GM06990 (cell line): Measurements from ENCODE around the gene DGUOK.

Source experiments
- DNase-seq: peaks from one replicate; pipeline ENCODE4 v3.0.0-alpha.2; 2011; ENCODE audit not compliant: insufficient read length; ENCODE audit errors: extremely low read depth
- H3K27me3 ChIP-seq: replicated peaks from 2 replicates; pipeline ENCODE4 v1.6.0; 2011; ENCODE audit warnings: low read length; ENCODE audit not compliant: control insufficient read depth, insufficient read depth
- H3K36me3 ChIP-seq: 2 replicates; pipeline ENCODE4 v1.5.1; 2011; ENCODE audit warnings: low read length; ENCODE audit not compliant: control insufficient read depth, insufficient read depth
- H3K4me3 ChIP-seq: replicated peaks from 2 replicates; pipeline ENCODE4 v1.5.1; 2011; ENCODE audit warnings: low read depth, mild to moderate bottlenecking, control low read depth, low read length
- TF ChIP-seq, protein P1 (sequence below): IDR thresholded peaks from 2 replicates; pipeline ENCODE4 v1.5.1; 2011; ENCODE audit warnings: low read length, control low read depth, mild to moderate bottlenecking, inconsistent platforms; ENCODE audit not compliant: insufficient read depth, poor library complexity, severe bottlenecking

The DGUOK gene

GRCh38 chr2:73964223-73964622, 37.5 kb downstream of the DGUOK start:
- H3K27me3 ChIP-seq = no peaks in the 10 kb centered on the region
- H3K4me3 ChIP-seq = no peak overlapping the region

GRCh38 chr2:73965053-73965452, 38.4 kb downstream of the DGUOK start:
- Histone ChIP-seq H3K27me3 (no peaks in the 10 kb centered on the region), H3K36me3 (no peaks in the 10 kb centered on the region; the same call in 1 of the 2 replicates), H3K4me3 (no peak overlapping the region)
- no peak for DNase-seq
- TF ChIP-seq, protein P1, sequence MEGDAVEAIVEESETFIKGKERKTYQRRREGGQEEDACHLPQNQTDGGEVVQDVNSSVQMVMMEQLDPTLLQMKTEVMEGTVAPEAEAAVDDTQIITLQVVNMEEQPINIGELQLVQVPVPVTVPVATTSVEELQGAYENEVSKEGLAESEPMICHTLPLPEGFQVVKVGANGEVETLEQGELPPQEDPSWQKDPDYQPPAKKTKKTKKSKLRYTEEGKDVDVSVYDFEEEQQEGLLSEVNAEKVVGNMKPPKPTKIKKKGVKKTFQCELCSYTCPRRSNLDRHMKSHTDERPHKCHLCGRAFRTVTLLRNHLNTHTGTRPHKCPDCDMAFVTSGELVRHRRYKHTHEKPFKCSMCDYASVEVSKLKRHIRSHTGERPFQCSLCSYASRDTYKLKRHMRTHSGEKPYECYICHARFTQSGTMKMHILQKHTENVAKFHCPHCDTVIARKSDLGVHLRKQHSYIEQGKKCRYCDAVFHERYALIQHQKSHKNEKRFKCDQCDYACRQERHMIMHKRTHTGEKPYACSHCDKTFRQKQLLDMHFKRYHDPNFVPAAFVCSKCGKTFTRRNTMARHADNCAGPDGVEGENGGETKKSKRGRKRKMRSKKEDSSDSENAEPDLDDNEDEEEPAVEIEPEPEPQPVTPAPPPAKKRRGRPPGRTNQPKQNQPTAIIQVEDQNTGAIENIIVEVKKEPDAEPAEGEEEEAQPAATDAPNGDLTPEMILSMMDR = no peak

More at GRCh38 chr2:73964223-73964622, 37.5 kb downstream of the DGUOK start:
- H3K36me3 ChIP-seq = peaks cover 3% of the 10 kb centered on the region
- TF ChIP-seq, protein P1 = no peak
- DNase-seq = no peak

DNA sequence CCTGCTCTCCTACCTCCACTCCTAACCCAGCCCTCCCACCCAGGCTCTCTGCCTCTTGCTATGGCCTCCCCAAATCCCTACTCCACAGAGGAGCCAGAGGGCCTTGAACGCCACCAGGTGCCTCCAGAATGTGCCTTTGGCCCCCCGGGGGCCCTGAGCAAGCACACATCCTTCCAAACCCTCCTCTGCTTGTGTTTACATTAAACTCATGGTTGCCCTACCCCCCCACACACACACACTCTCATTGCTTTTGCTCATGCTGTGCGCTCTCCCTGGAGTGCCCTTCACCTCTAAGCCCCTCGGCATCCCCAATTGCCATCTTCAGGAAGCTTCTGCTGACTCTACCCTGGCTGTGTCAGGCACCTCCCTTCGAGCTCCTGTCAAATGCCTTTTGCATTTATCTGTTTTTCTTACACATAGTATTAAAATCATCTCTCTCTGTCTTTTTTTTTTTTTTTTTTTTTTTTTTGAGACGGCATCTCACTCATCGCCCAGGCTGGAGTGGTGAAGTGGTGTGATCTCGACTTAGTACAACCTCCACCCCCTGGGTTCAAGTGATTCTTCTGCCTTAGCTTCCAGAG, 41.8 kb downstream of the DGUOK start:
- H3K27me3 ChIP-seq = no peaks in the 10 kb centered on the region
- no peak overlapping the region for H3K4me3 ChIP-seq
- no peak for DNase-seq
- H3K36me3 ChIP-seq = no peaks in the 10 kb centered on the region
- TF ChIP-seq, protein P1 = no peak

- H3K36me3 ChIP-seq = no peaks in the 10 kb centered on the region
- no peak for DNase-seq
- no peak overlapping the region for H3K4me3 ChIP-seq
- TF ChIP-seq, protein P1 = no peak
- H3K27me3 ChIP-seq = no peaks in the 10 kb centered on the region
Measured at GRCh38 chr2:73969356-73969755, 42.7 kb downstream of the DGUOK start.

GRCh38 chr2:73970141-73970803, 43.6 kb downstream of the DGUOK start:
- no peaks in the 10 kb centered on the region for H3K36me3 ChIP-seq
- H3K27me3 ChIP-seq = no peaks in the 10 kb centered on the region
- no peak overlapping the region for H3K4me3 ChIP-seq
- no peak for DNase-seq
- TF ChIP-seq, protein P1 = no peak
